ENCODE data around the gene DET1. TPM values are rescaled to one million over a fixed set of nuclear protein-coding genes. Genes with fewer than 3 reads are reported as not detected.

The DET1 gene
- total RNA-seq, 3 donors from 2014 or later (not counting 1 experiment from before 2014, with no cell fraction given) = 3.9 to 5.8 (median 5.2) TPM

DNA sequence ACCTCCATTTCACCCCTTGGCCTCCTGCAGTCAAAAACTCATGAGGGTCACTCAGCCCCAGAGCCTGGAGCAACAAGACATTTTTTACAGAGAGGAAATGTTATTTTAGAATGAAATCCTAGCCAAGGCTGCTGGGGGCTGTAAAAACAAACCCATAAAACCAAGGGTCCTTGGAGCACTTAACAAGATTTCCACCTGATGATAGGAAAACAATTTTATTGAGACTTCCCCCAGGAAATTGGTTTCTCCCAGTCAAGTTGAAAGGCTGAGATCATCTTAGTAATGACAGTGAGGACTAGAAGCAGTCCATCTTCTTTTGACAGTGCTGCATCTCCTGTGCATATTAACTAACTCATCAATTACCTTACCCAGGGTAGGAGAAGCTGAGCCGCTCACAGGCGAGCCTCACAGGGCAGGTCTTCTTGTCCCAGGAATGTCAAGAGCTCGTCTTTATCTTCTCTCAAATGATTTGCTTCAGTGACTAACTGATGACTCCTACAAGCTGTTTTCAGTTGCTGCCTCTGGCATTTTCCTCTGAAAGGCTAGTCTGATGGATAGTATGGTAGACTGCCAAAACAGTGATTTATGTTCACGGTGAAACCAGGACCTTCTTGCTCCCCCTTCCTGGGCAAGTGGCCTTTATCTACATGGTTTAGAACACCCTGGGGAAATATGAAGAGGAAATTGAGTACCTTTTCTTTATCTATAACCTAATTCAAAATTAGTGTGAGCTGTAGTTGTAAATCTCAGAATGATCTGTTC lies 40.1 kb upstream of the DET1 start:
- Mint-ChIP-seq H3K27ac (no peak overlapping the region), H3K4me1 (no peaks in the 10 kb centered on the region)

DNA sequence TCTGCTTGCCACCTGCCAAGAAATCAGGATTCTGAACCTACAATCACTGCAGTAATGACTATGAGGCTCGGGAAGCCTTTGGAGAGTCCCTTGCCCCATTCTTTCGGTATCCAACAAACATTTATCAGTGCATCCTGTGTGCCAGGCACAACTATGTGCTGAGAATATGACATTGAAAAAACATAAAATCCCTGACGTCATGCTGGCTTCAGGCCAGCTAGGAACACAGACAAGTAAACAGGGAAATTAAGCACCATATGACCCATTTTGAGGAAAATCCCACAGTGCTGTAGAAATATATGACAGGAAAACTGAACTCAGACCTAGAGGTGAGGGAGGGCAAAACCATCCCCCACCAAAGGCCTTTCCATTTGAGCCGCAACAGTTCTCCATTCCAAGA lies 34.1 kb upstream of the DET1 start:
- H3K36me3 Mint-ChIP-seq = no peaks in the 10 kb centered on the region
- H3K27me3 Mint-ChIP-seq (ENCODE audit: low read depth in 2 of 2) = peaks cover 7 to 18% of the 10 kb centered on the region in 2 donors
- TF ChIP-seq, protein P1, sequence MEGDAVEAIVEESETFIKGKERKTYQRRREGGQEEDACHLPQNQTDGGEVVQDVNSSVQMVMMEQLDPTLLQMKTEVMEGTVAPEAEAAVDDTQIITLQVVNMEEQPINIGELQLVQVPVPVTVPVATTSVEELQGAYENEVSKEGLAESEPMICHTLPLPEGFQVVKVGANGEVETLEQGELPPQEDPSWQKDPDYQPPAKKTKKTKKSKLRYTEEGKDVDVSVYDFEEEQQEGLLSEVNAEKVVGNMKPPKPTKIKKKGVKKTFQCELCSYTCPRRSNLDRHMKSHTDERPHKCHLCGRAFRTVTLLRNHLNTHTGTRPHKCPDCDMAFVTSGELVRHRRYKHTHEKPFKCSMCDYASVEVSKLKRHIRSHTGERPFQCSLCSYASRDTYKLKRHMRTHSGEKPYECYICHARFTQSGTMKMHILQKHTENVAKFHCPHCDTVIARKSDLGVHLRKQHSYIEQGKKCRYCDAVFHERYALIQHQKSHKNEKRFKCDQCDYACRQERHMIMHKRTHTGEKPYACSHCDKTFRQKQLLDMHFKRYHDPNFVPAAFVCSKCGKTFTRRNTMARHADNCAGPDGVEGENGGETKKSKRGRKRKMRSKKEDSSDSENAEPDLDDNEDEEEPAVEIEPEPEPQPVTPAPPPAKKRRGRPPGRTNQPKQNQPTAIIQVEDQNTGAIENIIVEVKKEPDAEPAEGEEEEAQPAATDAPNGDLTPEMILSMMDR (IDR thresholded peaks at IDR 0.05) = no peak

More for the DNA sequence above, 40.1 kb upstream of the DET1 start:
- no peak overlapping the region for H3K27ac ChIP-seq (ENCODE audit: low read length)
- H3K9me3 Mint-ChIP-seq = no peaks in the 10 kb centered on the region
- H3K9me3 ChIP-seq (ENCODE audit: control insufficient read depth, insufficient read depth, low read length) = no peaks in the 10 kb centered on the region
- H3K4me1 ChIP-seq (ENCODE audit: control insufficient read depth, insufficient read depth, low read length) = no peaks in the 10 kb centered on the region
- H3K27me3 ChIP-seq (ENCODE audit: control insufficient read depth, insufficient read depth, low read length) = no peaks in the 10 kb centered on the region
- peaks cover 15 to 31% of the 10 kb centered on the region in 2 donors for H3K27me3 Mint-ChIP-seq (ENCODE audit: low read depth in 2 of 2)
- no peaks in the 10 kb centered on the region for H3K36me3 ChIP-seq (ENCODE audit: control insufficient read depth, insufficient read depth, low read length)
- intact Hi-C loops (cut with micrococcal nuclease) = no loop called here
- no peak overlapping the region for H3K4me3 Mint-ChIP-seq
- ATAC-seq (no peak), DNase-seq (no peak)
- H3K36me3 Mint-ChIP-seq = no peaks in the 10 kb centered on the region
- WGBS (ENCODE audit: insufficient coverage) = 86% methylated on average over 4 of the region's 4 CpGs
- H3K4me3 ChIP-seq (ENCODE audit: low read length) = no peak overlapping the region
- TF ChIP-seq, protein P1 (IDR thresholded peaks at IDR 0.05) = no peak

DNA sequence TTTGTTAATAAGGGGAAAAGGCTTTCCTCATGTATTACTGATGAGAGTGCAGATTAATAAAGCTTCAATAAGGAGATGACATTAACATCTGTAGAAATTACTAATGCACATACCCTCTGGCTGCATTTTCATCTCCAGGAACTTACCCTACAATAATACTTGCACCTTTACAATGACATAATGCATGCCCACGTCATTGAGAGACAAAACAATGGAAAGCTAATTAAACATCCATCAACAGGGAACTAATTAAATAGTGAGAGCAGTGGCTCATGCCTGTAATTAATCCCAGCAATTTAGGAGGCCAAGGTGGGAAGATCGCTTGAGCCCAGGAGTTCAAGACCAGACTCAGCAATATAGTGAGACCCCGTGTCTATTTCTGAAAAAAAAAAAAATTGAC lies 32.8 kb upstream of the DET1 start:
- ATAC-seq = no peak
- Histone ChIP-seq H3K36me3 (ENCODE audit: control insufficient read depth, insufficient read depth, low read length) (no peaks in the 10 kb centered on the region), H3K9me3 (ENCODE audit: control insufficient read depth, insufficient read depth, low read length) (no peaks in the 10 kb centered on the region), H3K27me3 (ENCODE audit: control insufficient read depth, insufficient read depth, low read length) (no peaks in the 10 kb centered on the region), H3K27ac (ENCODE audit: low read length) (no peak overlapping the region), H3K4me3 (ENCODE audit: low read length) (no peak overlapping the region), H3K4me1 (ENCODE audit: control insufficient read depth, insufficient read depth, low read length) (no peaks in the 10 kb centered on the region)
- H3K9me3 Mint-ChIP-seq = no peaks in the 10 kb centered on the region
- DNase-seq = no peak
- no peak overlapping the region for H3K27ac Mint-ChIP-seq
- 73% methylated on average over 2 of the region's 3 CpGs for WGBS (ENCODE audit: insufficient coverage)
- H3K4me3 Mint-ChIP-seq = no peak overlapping the region
- intact Hi-C loops (cut with micrococcal nuclease) = no loop called here
- TF ChIP-seq, protein P1 (IDR thresholded peaks at IDR 0.05) = no peak
- H3K27me3 Mint-ChIP-seq (ENCODE audit: low read depth in 2 of 2) = peaks cover 6 to 13% of the 10 kb centered on the region in 2 donors
- no peaks in the 10 kb centered on the region for H3K4me1 Mint-ChIP-seq
- H3K36me3 Mint-ChIP-seq = no peaks in the 10 kb centered on the region

More for the DNA sequence above, 34.1 kb upstream of the DET1 start:
- ATAC-seq (no peak), DNase-seq (no peak)
- no peaks in the 10 kb centered on the region for H3K9me3 ChIP-seq (ENCODE audit: control insufficient read depth, insufficient read depth, low read length)
- H3K36me3 ChIP-seq (ENCODE audit: control insufficient read depth, insufficient read depth, low read length) = no peaks in the 10 kb centered on the region
- intact Hi-C loops (cut with micrococcal nuclease) = no loop called here
- no peaks in the 10 kb centered on the region for H3K27me3 ChIP-seq (ENCODE audit: control insufficient read depth, insufficient read depth, low read length)
- no peak overlapping the region for H3K27ac Mint-ChIP-seq
- H3K4me3 Mint-ChIP-seq = no peak overlapping the region
- H3K4me1 ChIP-seq (ENCODE audit: control insufficient read depth, insufficient read depth, low read length) = no peaks in the 10 kb centered on the region
- H3K9me3 Mint-ChIP-seq = no peaks in the 10 kb centered on the region
- no peaks in the 10 kb centered on the region for H3K4me1 Mint-ChIP-seq
- 79% methylated on average over 3 of the region's 4 CpGs for WGBS (ENCODE audit: insufficient coverage)
- H3K4me3 ChIP-seq (ENCODE audit: low read length) = no peak overlapping the region
- H3K27ac ChIP-seq (ENCODE audit: low read length) = no peak overlapping the region

DNA sequence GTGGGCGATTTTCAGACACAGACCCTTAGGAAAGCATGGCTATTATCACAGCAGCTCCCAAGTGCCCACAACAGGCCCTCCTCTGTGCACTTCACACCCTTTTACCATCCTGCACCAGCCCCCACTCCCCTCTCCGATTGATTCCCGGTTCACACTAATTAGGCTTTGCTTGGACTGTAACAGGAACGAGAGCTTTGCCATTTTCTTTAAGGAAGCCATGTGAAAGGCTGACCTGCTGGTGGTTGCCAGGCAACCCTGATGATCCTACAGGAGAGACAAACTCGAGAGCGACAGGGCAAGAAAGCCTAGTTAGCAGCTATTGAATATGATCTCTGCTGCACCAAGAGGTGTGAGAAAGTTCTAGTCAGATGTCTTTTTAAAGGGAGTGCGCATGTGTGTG lies 28.2 kb upstream of the DET1 start:
- TF ChIP-seq, protein P1 (IDR thresholded peaks at IDR 0.05) = no peak
- H3K9me3 Mint-ChIP-seq = no peaks in the 10 kb centered on the region
- Histone ChIP-seq H3K9me3 (ENCODE audit: control insufficient read depth, insufficient read depth, low read length) (no peaks in the 10 kb centered on the region), H3K4me3 (ENCODE audit: low read length) (no peak overlapping the region), H3K27me3 (ENCODE audit: control insufficient read depth, insufficient read depth, low read length) (no peaks in the 10 kb centered on the region), H3K4me1 (ENCODE audit: control insufficient read depth, insufficient read depth, low read length) (no peaks in the 10 kb centered on the region), H3K36me3 (ENCODE audit: control insufficient read depth, insufficient read depth, low read length) (no peaks in the 10 kb centered on the region), H3K27ac (ENCODE audit: low read length) (no peak overlapping the region)
- no peaks in the 10 kb centered on the region for H3K36me3 Mint-ChIP-seq
- no peak for ATAC-seq
- no peak overlapping the region for H3K27ac Mint-ChIP-seq
- H3K4me1 Mint-ChIP-seq = no peaks in the 10 kb centered on the region
- WGBS (ENCODE audit: insufficient coverage) = 74% methylated on average over 7 of the region's 7 CpGs
- intact Hi-C loops (cut with micrococcal nuclease) = no loop called here
- H3K27me3 Mint-ChIP-seq (ENCODE audit: low read depth in 2 of 2) = peaks cover 0 to 10% of the 10 kb centered on the region in 2 donors
- H3K4me3 Mint-ChIP-seq = no peak overlapping the region
- no peak for DNase-seq

Measured in natural killer cell (primary cell).